Measurements from ENCODE around the gene TMEM170A.

The TMEM170A gene

DNA sequence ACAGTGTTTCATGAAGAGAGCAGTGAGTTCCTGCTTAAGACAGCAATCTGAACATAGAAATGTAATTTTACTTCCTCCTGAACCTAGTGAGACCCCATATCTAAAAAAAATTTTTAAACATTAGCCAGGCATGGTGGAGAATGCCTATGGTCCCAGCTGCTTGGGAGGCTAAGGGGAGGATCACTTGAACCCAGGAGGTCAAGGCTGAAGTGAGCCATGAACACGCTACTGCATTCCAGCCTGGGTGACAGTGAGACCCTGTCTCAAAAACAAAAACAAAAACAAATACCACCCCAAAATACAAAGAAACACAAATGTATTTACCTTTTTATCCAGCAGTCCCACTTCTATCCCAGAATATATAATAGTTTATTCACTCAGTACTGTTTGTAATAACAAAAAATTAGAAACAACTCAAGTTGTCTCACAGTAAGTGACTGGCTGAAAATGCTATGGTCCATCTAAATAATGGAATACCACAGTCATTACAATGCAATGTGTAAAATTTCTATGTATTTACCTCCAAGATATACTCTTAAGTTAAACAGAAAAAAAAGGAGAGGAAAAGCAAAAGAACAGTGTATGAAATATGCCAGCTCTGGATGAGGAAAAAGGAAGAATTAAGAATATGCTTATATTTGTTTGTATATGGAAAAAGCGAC, 47.5 kb downstream of the TMEM170A start:
- no peaks in the 10 kb centered on the region for H3K4me1 ChIP-seq (ENCODE audit: low read depth, poor library complexity, severe bottlenecking)
- H2AFZ ChIP-seq (ENCODE audit: low read depth): no peak overlapping the region
- H3K4me3 ChIP-seq (IDR thresholded peaks at IDR 0.05; ENCODE audit: insufficient read depth, low read depth, low read length): no peak overlapping the region
- peaks cover 11% of the 10 kb centered on the region; the same call in 1 of the 2 replicates for H3K79me2 ChIP-seq (ENCODE audit: insufficient read depth, low read depth)
- no peak overlapping the region for H3K9ac ChIP-seq
- H3K27me3 ChIP-seq (ENCODE audit: insufficient read depth, low read depth): no peaks in the 10 kb centered on the region
- H3K36me3 ChIP-seq (ENCODE audit: insufficient read depth): no peaks in the 10 kb centered on the region
- no peak overlapping the region for H3K27ac ChIP-seq
- TF ChIP-seq, protein P1, sequence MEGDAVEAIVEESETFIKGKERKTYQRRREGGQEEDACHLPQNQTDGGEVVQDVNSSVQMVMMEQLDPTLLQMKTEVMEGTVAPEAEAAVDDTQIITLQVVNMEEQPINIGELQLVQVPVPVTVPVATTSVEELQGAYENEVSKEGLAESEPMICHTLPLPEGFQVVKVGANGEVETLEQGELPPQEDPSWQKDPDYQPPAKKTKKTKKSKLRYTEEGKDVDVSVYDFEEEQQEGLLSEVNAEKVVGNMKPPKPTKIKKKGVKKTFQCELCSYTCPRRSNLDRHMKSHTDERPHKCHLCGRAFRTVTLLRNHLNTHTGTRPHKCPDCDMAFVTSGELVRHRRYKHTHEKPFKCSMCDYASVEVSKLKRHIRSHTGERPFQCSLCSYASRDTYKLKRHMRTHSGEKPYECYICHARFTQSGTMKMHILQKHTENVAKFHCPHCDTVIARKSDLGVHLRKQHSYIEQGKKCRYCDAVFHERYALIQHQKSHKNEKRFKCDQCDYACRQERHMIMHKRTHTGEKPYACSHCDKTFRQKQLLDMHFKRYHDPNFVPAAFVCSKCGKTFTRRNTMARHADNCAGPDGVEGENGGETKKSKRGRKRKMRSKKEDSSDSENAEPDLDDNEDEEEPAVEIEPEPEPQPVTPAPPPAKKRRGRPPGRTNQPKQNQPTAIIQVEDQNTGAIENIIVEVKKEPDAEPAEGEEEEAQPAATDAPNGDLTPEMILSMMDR (conservative IDR thresholded peaks at IDR 0.05; ENCODE audit: low read depth, low read length): no peak
- H3K4me2 ChIP-seq: no peak overlapping the region
- no peaks in the 10 kb centered on the region for H4K20me1 ChIP-seq (ENCODE audit: insufficient read depth)

DNA sequence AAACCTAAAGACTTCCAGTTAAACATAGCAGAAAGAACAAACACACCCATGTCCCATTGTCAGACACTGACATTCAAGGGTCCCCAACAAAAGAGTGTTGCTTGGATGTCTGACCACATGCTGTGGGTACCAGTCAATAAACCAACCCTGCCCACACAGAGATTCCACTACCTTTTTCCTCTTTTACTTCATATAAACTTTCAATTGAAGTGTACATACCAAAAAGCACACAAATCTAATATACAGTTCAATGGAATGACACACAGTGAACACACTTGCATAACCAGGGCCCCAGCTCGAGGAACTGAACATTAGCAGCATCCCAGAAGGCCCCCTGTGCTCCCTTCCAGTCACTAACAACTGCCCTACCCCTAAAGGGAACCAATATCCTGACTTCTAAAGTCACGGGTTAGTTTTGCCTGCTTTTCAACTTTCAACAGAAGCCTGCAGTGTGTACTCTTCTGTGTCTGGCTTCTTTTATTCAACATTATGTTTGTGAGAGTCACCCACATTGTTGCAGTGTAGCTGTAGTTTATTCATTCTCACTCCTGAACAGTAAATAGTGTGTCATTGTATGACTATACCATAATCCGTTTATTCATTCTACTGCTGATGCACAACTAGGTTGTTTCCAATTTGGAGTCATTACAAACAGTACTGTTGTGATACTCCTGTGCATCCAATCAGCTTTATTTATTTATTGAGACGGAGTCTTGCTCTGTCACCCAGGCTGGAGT, 49.2 kb downstream of the TMEM170A start:
- Histone ChIP-seq H4K20me1 (ENCODE audit: insufficient read depth) (no peaks in the 10 kb centered on the region), H3K79me2 (ENCODE audit: insufficient read depth, low read depth) (peaks cover 3% of the 10 kb centered on the region; the same call in 1 of the 2 replicates), H2AFZ (ENCODE audit: low read depth) (no peak overlapping the region), H3K4me1 (ENCODE audit: low read depth, poor library complexity, severe bottlenecking) (no peaks in the 10 kb centered on the region), H3K4me3 (IDR thresholded peaks at IDR 0.05; ENCODE audit: insufficient read depth, low read depth, low read length) (no peak overlapping the region), H3K4me2 (no peak overlapping the region), H3K9ac (no peak overlapping the region), H3K36me3 (ENCODE audit: insufficient read depth) (no peaks in the 10 kb centered on the region; the same call in 1 of the 2 replicates), H3K27ac (no peak overlapping the region), H3K27me3 (ENCODE audit: insufficient read depth, low read depth) (no peaks in the 10 kb centered on the region)
- TF ChIP-seq, protein P1 (conservative IDR thresholded peaks at IDR 0.05; ENCODE audit: low read depth, low read length): no peak

DNA sequence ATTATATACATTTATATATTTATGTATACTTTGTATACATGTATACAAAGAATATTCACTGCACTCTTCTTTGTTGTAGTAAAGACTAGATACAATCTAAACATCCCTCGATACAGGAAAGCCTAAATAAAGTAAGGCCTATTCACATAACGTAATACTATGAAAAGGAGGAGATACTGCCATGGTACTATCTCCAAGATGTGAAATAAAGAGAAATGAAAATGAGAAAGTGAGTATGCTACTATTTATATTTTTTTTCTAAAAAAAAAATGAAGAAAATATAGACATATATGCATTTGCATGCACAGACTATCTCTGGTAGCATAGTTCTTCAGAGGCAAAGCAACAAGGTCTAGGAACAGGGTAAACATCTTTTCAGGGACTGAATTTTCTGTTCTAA, 50.5 kb downstream of the TMEM170A start:
- Histone ChIP-seq H3K27me3 (ENCODE audit: insufficient read depth, low read depth) (no peaks in the 10 kb centered on the region), H3K36me3 (ENCODE audit: insufficient read depth) (no peaks in the 10 kb centered on the region; the same call in 1 of the 2 replicates), H4K20me1 (ENCODE audit: insufficient read depth) (no peaks in the 10 kb centered on the region), H3K4me2 (no peak overlapping the region), H2AFZ (ENCODE audit: low read depth) (no peak overlapping the region), H3K4me1 (ENCODE audit: low read depth, poor library complexity, severe bottlenecking) (no peaks in the 10 kb centered on the region), H3K27ac (no peak overlapping the region), H3K9ac (no peak overlapping the region), H3K79me2 (ENCODE audit: insufficient read depth, low read depth) (no peaks in the 10 kb centered on the region; the same call in 1 of the 2 replicates), H3K4me3 (IDR thresholded peaks at IDR 0.05; ENCODE audit: insufficient read depth, low read depth, low read length) (no peak overlapping the region)
- TF ChIP-seq, protein P1 (conservative IDR thresholded peaks at IDR 0.05; ENCODE audit: low read depth, low read length): no peak

DNA sequence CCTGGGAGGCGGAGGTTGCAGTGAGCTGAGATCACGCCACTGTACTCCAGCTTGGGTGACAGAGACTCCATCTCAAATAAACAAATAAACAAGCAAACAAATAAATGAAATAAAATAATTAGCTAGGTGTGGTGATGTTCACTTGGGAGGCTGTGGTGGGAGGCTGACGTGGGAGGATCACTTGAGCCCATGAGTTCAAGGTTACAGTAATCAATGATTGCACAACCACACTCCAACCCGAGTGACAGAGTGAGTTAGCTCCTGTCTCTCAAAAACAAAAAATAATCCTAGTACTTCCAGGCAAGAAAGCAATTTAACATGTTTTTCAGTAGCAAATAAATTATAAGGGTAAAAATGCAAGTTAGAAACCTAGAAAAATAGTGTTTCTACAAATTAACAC, 57.5 kb downstream of the TMEM170A start:
- TF ChIP-seq, protein P1 (conservative IDR thresholded peaks at IDR 0.05; ENCODE audit: low read depth, low read length): no peak
- Histone ChIP-seq H3K79me2 (ENCODE audit: insufficient read depth, low read depth) (no peaks in the 10 kb centered on the region), H3K36me3 (ENCODE audit: insufficient read depth) (no peaks in the 10 kb centered on the region; the same call in 1 of the 2 replicates), H3K27ac (no peak overlapping the region), H3K4me2 (no peak overlapping the region), H3K4me3 (IDR thresholded peaks at IDR 0.05; ENCODE audit: insufficient read depth, low read depth, low read length) (no peak overlapping the region), H2AFZ (ENCODE audit: low read depth) (no peak overlapping the region), H3K9ac (no peak overlapping the region), H3K27me3 (ENCODE audit: insufficient read depth, low read depth) (no peaks in the 10 kb centered on the region), H3K4me1 (ENCODE audit: low read depth, poor library complexity, severe bottlenecking) (no peaks in the 10 kb centered on the region), H4K20me1 (ENCODE audit: insufficient read depth) (no peaks in the 10 kb centered on the region; the same call in 1 of the 2 replicates)
